H1 (cell line): ENCODE results near the gene DDX3X. TPM values are rescaled to one million over a fixed set of nuclear protein-coding genes. Genes with fewer than 3 reads are reported as not detected.

Experiments used
- CTCF ChIA-PET: fragments of 300-600 bp; sonication (Branson Sonifier 250); formaldehyde crosslinking; loops from one replicate; lab custom pipeline; 2021; ENCODE audit not compliant: partially characterized antibody; lab: Charles Lee
- POLR2A ChIA-PET: fragments of 300-600 bp; sonication (Branson Sonifier 250); formaldehyde crosslinking; loops from one replicate; lab custom pipeline; 2021; ENCODE audit warnings: inconsistent platforms; ENCODE audit not compliant: partially characterized antibody; lab: Charles Lee
- DNase-seq, 2 experiments: peaks; one replicate each; pipeline versions ENCODE4 v3.0.0 to v3.0.0-alpha.2; 2010 to 2022; ENCODE audit warnings: low spot score in 2 of 2, low read depth in 1 of 2, mixed read lengths in 1 of 2
- FAIRE-seq: peaks from 2 replicates; lab custom pipeline; 2011; peaks lifted over from hg19 to GRCh38; lab: Jason Lieb, UNC
- H2AFZ ChIP-seq: 2 replicates; pipeline ENCODE4 v1.8.1; 2012; ENCODE audit warnings: low read length, inconsistent platforms
- H2AK5ac ChIP-seq: 2 replicates; pipeline ENCODE4 v1.6.1; 2013; ENCODE audit warnings: low read depth, low read length
- H2BK120ac ChIP-seq: replicated peaks from 2 replicates; pipeline ENCODE3; 2013; ENCODE audit warnings: low read depth, low read length, inconsistent platforms
- H2BK12ac ChIP-seq: 2 replicates; pipeline ENCODE4 v1.6.1; 2013; ENCODE audit warnings: low read depth, low read length
- H2BK15ac ChIP-seq: 2 replicates; pipeline ENCODE4 v1.6.1; 2013; ENCODE audit warnings: low read length
- H2BK20ac ChIP-seq: 2 replicates; pipeline ENCODE4 v1.6.1; 2013; ENCODE audit warnings: low read length
- H2BK5ac ChIP-seq: 2 replicates; pipeline ENCODE4 v1.6.1; 2013; ENCODE audit warnings: low read depth, low read length
- H3K14ac ChIP-seq: 2 replicates; pipeline ENCODE4 v1.6.1; 2013; ENCODE audit warnings: inconsistent platforms; ENCODE audit not compliant: insufficient read length
- H3K18ac ChIP-seq: 2 replicates; pipeline ENCODE4 v1.6.1; 2013; ENCODE audit warnings: low read length; ENCODE audit errors: extremely low read depth
- H3K23ac ChIP-seq: 2 replicates; pipeline ENCODE4 v1.6.1; 2013; ENCODE audit warnings: inconsistent platforms; ENCODE audit not compliant: insufficient read length
- H3K23me2 ChIP-seq: 2 replicates; pipeline ENCODE4 v1.6.1; 2013; ENCODE audit warnings: low read depth, low read length
- H3K27ac ChIP-seq: 2 replicates; pipeline ENCODE4 v1.6.1; 2011; ENCODE audit warnings: low read depth, low read length, inconsistent platforms
- H3K27me3 ChIP-seq, 4 experiments: replicated peaks in 1 of 4; 1 replicate in 1 of 4; 2 replicates in 3 of 4; pipeline versions ENCODE4 v1.6.1 to v1.8.1; 2011 to 2013; ENCODE audit warnings: low read length in 3 of 4, mild to moderate bottlenecking in 3 of 4, inconsistent platforms in 2 of 4, mixed read lengths in 2 of 4, moderate library complexity in 1 of 4; ENCODE audit not compliant: control insufficient read depth in 3 of 4, insufficient read depth in 3 of 4; ENCODE audit errors: extremely low read depth in 1 of 4
- H3K36me3 ChIP-seq, 4 experiments: 2 replicates each; pipeline versions ENCODE4 v1.6.1 to v1.8.1; 2011 to 2013; ENCODE audit warnings: mild to moderate bottlenecking in 4 of 4, low read length in 3 of 4, moderate library complexity in 2 of 4, control low read depth in 1 of 4, inconsistent platforms in 1 of 4; ENCODE audit not compliant: insufficient read depth in 4 of 4, control insufficient read depth in 2 of 4
- H3K4ac ChIP-seq: replicated peaks from 2 replicates; pipeline ENCODE3; 2013; ENCODE audit warnings: low read length, low read depth, mixed read lengths, inconsistent platforms; ENCODE audit not compliant: insufficient read length
- H3K4me1 ChIP-seq, 4 experiments: replicated peaks in 1 of 4; 1 replicate in 1 of 4; 2 replicates in 3 of 4; pipeline versions ENCODE4 v1.6.1 to v1.8.1; 2011 to 2013; ENCODE audit warnings: low read length in 3 of 4, inconsistent platforms in 2 of 4, mixed read lengths in 1 of 4; ENCODE audit not compliant: insufficient read depth in 4 of 4, control insufficient read depth in 3 of 4
- H3K4me2 ChIP-seq, 2 experiments: 2 replicates each; pipeline versions ENCODE4 v1.6.1 to v1.8.1; 2011 to 2013; ENCODE audit warnings: low read depth in 2 of 2, low read length in 2 of 2, control low read depth in 1 of 2, inconsistent platforms in 1 of 2, mild to moderate bottlenecking in 1 of 2; ENCODE audit not compliant: insufficient read depth in 1 of 2
- H3K4me3 ChIP-seq, 4 experiments: fragments of 200-600, 300-600 bp in 1 of 4; sonication (generic), shearing (Covaris generic), sonication (Bioruptor Twin) in 1 of 4; 2 replicates each; pipeline versions ENCODE4 v1.5.1 to v1.8.1; 2011 to 2016; ENCODE audit warnings: low read length in 4 of 4, low read depth in 3 of 4, control low read depth in 2 of 4, inconsistent platforms in 2 of 4, mild to moderate bottlenecking in 2 of 4, mixed read lengths in 1 of 4, moderate library complexity in 1 of 4; ENCODE audit not compliant: insufficient read depth in 2 of 4; ENCODE audit errors: extremely low read depth in 1 of 4
- H3K56ac ChIP-seq: replicated peaks from 2 replicates; pipeline ENCODE3; 2013; ENCODE audit warnings: low read depth, mild to moderate bottlenecking, mixed read lengths, low read length, inconsistent platforms; ENCODE audit not compliant: insufficient read length
- H3K79me1 ChIP-seq: 2 replicates; pipeline ENCODE4 v1.6.1; 2013; ENCODE audit warnings: low read depth, low read length, control low read depth
- H3K79me2 ChIP-seq, 2 experiments: 2 replicates each; pipeline versions ENCODE4 v1.6.1 to v1.8.1; 2012 to 2013; ENCODE audit warnings: low read length in 2 of 2, mild to moderate bottlenecking in 2 of 2, inconsistent platforms in 1 of 2; ENCODE audit not compliant: insufficient read depth in 2 of 2, control insufficient read depth in 1 of 2
- H3K9ac ChIP-seq, 4 experiments: replicated peaks in 1 of 4; 1 replicate in 1 of 4; 2 replicates in 3 of 4; pipeline versions ENCODE4 v1.6.1 to v1.8.1; 2011 to 2013; ENCODE audit warnings: low read depth in 3 of 4, low read length in 3 of 4, control low read depth in 2 of 4, mild to moderate bottlenecking in 2 of 4, moderate library complexity in 2 of 4, inconsistent platforms in 1 of 4; ENCODE audit errors: extremely low read depth in 1 of 4
- H3K9me3 ChIP-seq, 2 experiments: 2 replicates each; pipeline versions ENCODE4 v1.6.1 to v1.8.1; 2012 to 2013; ENCODE audit warnings: mild to moderate bottlenecking in 2 of 2, moderate library complexity in 2 of 2, control low read depth in 1 of 2, inconsistent platforms in 1 of 2, low read depth in 1 of 2, low read length in 1 of 2, mixed read lengths in 1 of 2; ENCODE audit not compliant: insufficient read depth in 2 of 2
- H4K20me1 ChIP-seq, 2 experiments: replicated peaks in 1 of 2; 2 replicates each; pipeline versions ENCODE3 to v1.8.1; 2011 to 2013; ENCODE audit warnings: inconsistent platforms in 2 of 2, low read length in 2 of 2, mild to moderate bottlenecking in 1 of 2; ENCODE audit not compliant: insufficient read depth in 2 of 2, control insufficient read depth in 1 of 2
- H4K5ac ChIP-seq: 2 replicates; pipeline ENCODE4 v1.6.1; 2013; ENCODE audit warnings: low read length, low read depth, mixed read lengths, inconsistent platforms; ENCODE audit not compliant: insufficient read length
- H4K8ac ChIP-seq: 2 replicates; pipeline ENCODE4 v1.8.0; 2013; ENCODE audit warnings: mild to moderate bottlenecking, moderate library complexity, low read length, inconsistent platforms; ENCODE audit not compliant: insufficient read depth; ENCODE audit errors: extremely low read depth
- H4K91ac ChIP-seq: replicated peaks from 2 replicates; pipeline ENCODE3; 2013; ENCODE audit warnings: low read length, mixed read lengths, inconsistent platforms; ENCODE audit not compliant: insufficient read length
- BRCA1 ChIP-seq: IDR thresholded peaks from 2 replicates; pipeline ENCODE4 v1.6.1; 2012; ENCODE audit warnings: low read depth, low read length, improper control_type of control experiment
- CREB1 ChIP-seq: IDR thresholded peaks from 2 replicates; pipeline ENCODE4 v1.6.1; 2012; ENCODE audit warnings: inconsistent platforms
- GABPA ChIP-seq: IDR thresholded peaks from 2 replicates; pipeline ENCODE4 v1.6.1; 2011; ENCODE audit warnings: mild to moderate bottlenecking, low read length, moderate library complexity, borderline replicate concordance; ENCODE audit not compliant: insufficient read depth
- JUND ChIP-seq: IDR thresholded peaks from 2 replicates; pipeline ENCODE4 v1.6.1; 2011; ENCODE audit warnings: mild to moderate bottlenecking, improper control_type of control experiment, low read length
- KDM1A ChIP-seq: fragments of 200-600, 300-600 bp; sonication (generic); IDR thresholded peaks from 2 replicates; pipeline ENCODE4 v1.7.1; 2016; ENCODE audit warnings: mild to moderate bottlenecking, low read length, borderline replicate concordance
- KDM4A ChIP-seq: IDR thresholded peaks from one replicate; pipeline ENCODE4 v1.7.1; 2012; ENCODE audit warnings: low read depth, mild to moderate bottlenecking, moderate library complexity, low read length, inconsistent platforms; ENCODE audit not compliant: severe bottlenecking
- NRF1 ChIP-seq: IDR thresholded peaks from 2 replicates; pipeline ENCODE4 v1.6.1; 2011; ENCODE audit warnings: mild to moderate bottlenecking, low read depth, low read length, improper control_type of control experiment
- POLR2A ChIP-seq, 2 experiments: IDR thresholded peaks; 1 replicate in 1 of 2; 2 replicates in 1 of 2; pipeline ENCODE4 v1.6.1; 2011; ENCODE audit warnings: low read depth in 2 of 2, low read length in 2 of 2, mild to moderate bottlenecking in 2 of 2; ENCODE audit errors: control extremely low read depth in 1 of 2
- RAD21 ChIP-seq, 2 experiments: IDR thresholded peaks in 1 of 2; conservative IDR thresholded peaks in 1 of 2; 2 replicates each; pipeline ENCODE4 v1.6.1; 2011; ENCODE audit warnings: low read depth in 2 of 2, low read length in 2 of 2, improper control_type of control experiment in 1 of 2, inconsistent platforms in 1 of 2, mild to moderate bottlenecking in 1 of 2, moderate library complexity in 1 of 2
- RXRA ChIP-seq: IDR thresholded peaks from 2 replicates; pipeline ENCODE4 v1.6.1; 2011; ENCODE audit warnings: low read depth, mild to moderate bottlenecking, low read length, moderate library complexity; ENCODE audit not compliant: insufficient read depth
- SAP30 ChIP-seq: fragments of 300-600 bp; sonication (generic); IDR thresholded peaks from 2 replicates; pipeline ENCODE4 v1.7.1; 2012; ENCODE audit warnings: low read length, moderate library complexity, mild to moderate bottlenecking, inconsistent platforms; ENCODE audit not compliant: insufficient read depth, insufficient replicate concordance
- SIN3A ChIP-seq, 2 experiments: IDR thresholded peaks in 1 of 2; conservative IDR thresholded peaks in 1 of 2; 2 replicates each; pipeline ENCODE4 v1.6.1; 2011 to 2012; ENCODE audit warnings: low read length in 2 of 2, improper control_type of control experiment in 1 of 2, low read depth in 1 of 2, mild to moderate bottlenecking in 1 of 2
- SRF ChIP-seq: IDR thresholded peaks from 2 replicates; pipeline ENCODE4 v1.6.1; 2011; ENCODE audit warnings: mild to moderate bottlenecking, low read depth, low read length, moderate library complexity
- TCF12 ChIP-seq: IDR thresholded peaks from 2 replicates; pipeline ENCODE4 v1.6.1; 2011; ENCODE audit warnings: low read depth, mild to moderate bottlenecking, low read length
- YY1 ChIP-seq: IDR thresholded peaks from 2 replicates; pipeline ENCODE4 v1.6.1; 2011; ENCODE audit warnings: low read depth, mild to moderate bottlenecking, low read length
- WGBS, 2 experiments: shearing (Covaris generic) in 1 of 2; methylation state at CpG; one replicate each; pipeline versions ENCODE4 v1.1.6 to v1.1.7; 2013 to 2015; ENCODE audit warnings: low lambda C conversion rate in 2 of 2, mixed read lengths in 2 of 2, inconsistent platforms in 1 of 2, low coverage in 1 of 2, missing lambda C conversion rate in 1 of 2; ENCODE audit not compliant: insufficient replicate concordance in 2 of 2, insufficient coverage in 1 of 2, insufficient read length in 1 of 2; ENCODE audit errors: extremely low coverage in 1 of 2, missing lambda C conversion rate in 1 of 2; 5-methylcytosine and 5-hydroxymethylcytosine counted together
- polyA plus RNA-seq, 7 experiments: library from polyadenylated mRNA; depleted of rRNA in 3 of 7; stranded (reverse) in 5 of 7; unstranded in 2 of 7; fragments of >200 nt in 5 of 7; fragments of 200-250 nt in 2 of 7; gene quantifications; 1 replicate in 5 of 7; 2 replicates in 1 of 7; 4 replicates in 1 of 7; pipeline versions ENCODE4 v1.2.1 to v1.2.3, GENCODE V29; 2011 to 2013; ENCODE audit warnings: missing spikeins in 2 of 7, mixed read lengths in 2 of 7
- total RNA-seq: library from RNA; stranded (reverse); fragmentation: NEBNext Ultra II Directional; extraction: Animal tissue kit (Norgen Biotek cat#: 25700); gene quantifications from 2 replicates; pipeline ENCODE4 v1.2.1, GENCODE V29; 2021

Gene DDX3X
- total and polyA plus RNA-seq, 2 of the 8 experiments (the other 6 are each of a cell fraction or from before 2014, with no cell fraction given): 39.4 to 291 TPM

DNA sequence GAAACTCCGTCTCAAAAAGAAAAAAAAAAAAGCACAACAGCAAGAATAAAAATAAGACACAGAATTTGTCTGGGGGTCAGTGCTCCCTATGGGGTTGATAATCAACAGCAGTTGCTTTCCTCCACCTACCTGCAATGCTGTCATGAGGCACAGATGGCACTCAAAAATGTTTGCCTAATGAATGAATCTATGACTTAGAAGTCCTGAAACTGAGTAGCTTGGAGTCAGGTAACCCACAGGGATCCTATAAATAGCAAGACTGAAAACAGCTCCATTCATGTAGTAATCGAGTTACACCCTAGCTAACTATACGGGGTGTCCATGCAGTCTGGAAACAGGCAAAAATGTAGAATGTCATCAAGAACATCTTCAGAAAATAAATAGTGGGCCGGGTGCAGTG lies 19.8 kb upstream of the DDX3X start:
- POLR2A ChIA-PET: no interaction called here

More for the DNA sequence above, 19.8 kb upstream of the DDX3X start:
- Histone ChIP-seq H2BK12ac (no peak overlapping the region), H3K23me2 (no peaks in the 10 kb centered on the region), H3K14ac (no peak overlapping the region), H3K18ac (no peak overlapping the region), H3K27me3 (no peaks in the 10 kb centered on the region), H3K27ac (no peak overlapping the region), H3K4ac (no peak overlapping the region), H4K5ac (no peak overlapping the region), H2AK5ac (no peak overlapping the region), H3K9ac (no peak overlapping the region), H3K4me3 (no peak overlapping the region), H3K79me1 (no peaks in the 10 kb centered on the region), H3K56ac (no peak overlapping the region), H3K4me1 (no peaks in the 10 kb centered on the region), H4K91ac (no peak overlapping the region), H3K79me2 (no peaks in the 10 kb centered on the region), H2BK15ac (no peak overlapping the region), H4K8ac (no peak overlapping the region), H2BK5ac (no peak overlapping the region), H2AFZ (no peak overlapping the region), H3K4me2 (no peak overlapping the region), H2BK120ac (no peak overlapping the region), H3K36me3 (no peaks in the 10 kb centered on the region), H2BK20ac (no peak overlapping the region), H4K20me1 (no peaks in the 10 kb centered on the region), H3K9me3 (no peaks in the 10 kb centered on the region), H3K23ac (no peak overlapping the region)
- CTCF ChIA-PET: interaction anchor here (0.6 to 2.4 kb wide), 3 partner anchors 11 to 595 kb away, joined by 4 to 7 read pairs (median 5); no protein-coding TSS in a partner anchor
- TF ChIP-seq KDM4A: no peak
- no peak for TF ChIP-seq POLR2A (IDR thresholded peaks at IDR 0.05; ENCODE audit: control extremely low read depth in 1 of 2, low read depth in 2 of 2, low read length in 2 of 2)
- no peak for TF ChIP-seq NRF1
- TF ChIP-seq SRF: no peak
- no peak for TF ChIP-seq TCF12
- TF ChIP-seq KDM1A: no peak
- TF ChIP-seq RXRA: no peak
- TF ChIP-seq GABPA: no peak
- TF ChIP-seq BRCA1: no peak
- TF ChIP-seq CREB1: no peak
- no peak for TF ChIP-seq JUND
- TF ChIP-seq SAP30: no peak
- TF ChIP-seq SIN3A (conservative IDR thresholded peaks at IDR 0.05 in 1 of 2, IDR thresholded peaks at IDR 0.05 in 1 of 2; ENCODE audit: low read depth in 1 of 2, low read length in 2 of 2): no peak
- no peak for TF ChIP-seq RAD21 (IDR thresholded peaks at IDR 0.05 in 1 of 2, conservative IDR thresholded peaks at IDR 0.05 in 1 of 2; ENCODE audit: low read depth in 2 of 2, low read length in 2 of 2)
- TF ChIP-seq YY1: no peak
- FAIRE-seq (no peak), DNase-seq (no peak)
- 93% methylated on average over 3 of the region's 4 CpGs; no CpG with 5 or more reads in 1 of the 2 experiments for WGBS, 2 experiments
